HG03060 (cell line): Measurements from ENCODE around the gene EFNA5.

ENCODE experiments used
- ATAC-seq: cut with Tn5 transposase; IDR thresholded peaks from one replicate; pipeline ENCODE4 v1.9.1; 2021; ENCODE audit warnings: low read depth, moderate number of reproducible peaks; ENCODE audit not compliant: unreplicated experiment

The EFNA5 gene

GRCh38 chr5:107652408-107652807 is 18.3 kb downstream of the EFNA5 start:
- ATAC-seq = no peak

- ATAC-seq = no peak
These were observed 19.4 kb downstream of the EFNA5 start for GRCh38 chr5:107651325-107651724.

GRCh38 chr5:107646418-107646817 is 24.3 kb downstream of the EFNA5 start:
- no peak for ATAC-seq

GRCh38 chr5:107640568-107640967 is 30.2 kb downstream of the EFNA5 start:
- ATAC-seq = no peak

GRCh38 chr5:107639990-107640389 is 30.7 kb downstream of the EFNA5 start:
- ATAC-seq = no peak

- no peak for ATAC-seq
These were observed 34.2 kb downstream of the EFNA5 start for GRCh38 chr5:107636555-107636954.

- no peak for ATAC-seq
These were observed 34.7 kb downstream of the EFNA5 start for GRCh38 chr5:107636068-107636467.

GRCh38 chr5:107634981-107635848 is 35.5 kb downstream of the EFNA5 start:
- no peak for ATAC-seq

- ATAC-seq = no peak
These were observed 37.4 kb downstream of the EFNA5 start for GRCh38 chr5:107633171-107633901.

GRCh38 chr5:107631805-107632362 is 38.9 kb downstream of the EFNA5 start:
- no peak for ATAC-seq

GRCh38 chr5:107630184-107630583 is 40.6 kb downstream of the EFNA5 start:
- ATAC-seq = no peak

- no peak for ATAC-seq
These were observed 46.5 kb downstream of the EFNA5 start for GRCh38 chr5:107624235-107624634.

GRCh38 chr5:107621089-107621488 is 49.6 kb downstream of the EFNA5 start:
- ATAC-seq = no peak

- ATAC-seq = no peak
These were observed 51.0 kb downstream of the EFNA5 start for GRCh38 chr5:107619781-107620180.

GRCh38 chr5:107618242-107618641 is 52.5 kb downstream of the EFNA5 start:
- no peak for ATAC-seq

- ATAC-seq = no peak
These were observed 53.7 kb downstream of the EFNA5 start for GRCh38 chr5:107617052-107617451.

- ATAC-seq = no peak
These were observed 54.5 kb downstream of the EFNA5 start for GRCh38 chr5:107616213-107616612.

GRCh38 chr5:107615299-107615817 is 55.4 kb downstream of the EFNA5 start:
- no peak for ATAC-seq

GRCh38 chr5:107612541-107612940 is 58.2 kb downstream of the EFNA5 start:
- no peak for ATAC-seq

GRCh38 chr5:107610798-107611197 is 59.9 kb downstream of the EFNA5 start:
- ATAC-seq = no peak

- ATAC-seq = no peak
These were observed 62.9 kb downstream of the EFNA5 start for GRCh38 chr5:107607671-107608345.
